IPS-11a (cell line): ENCODE results near the gene FGF9.

Experiments
- H3K4me3 ChIP-seq: one replicate; pipeline ENCODE4 v1.5.1; 2013; ENCODE audit warnings: low read depth, low read length, control low read depth

Gene FGF9

GRCh38 chr13:21752501-21752900 lies 81.6 kb downstream of the FGF9 start:
- H3K4me3 ChIP-seq, result no peak overlapping the region

- no peak overlapping the region for H3K4me3 ChIP-seq
Observed at GRCh38 chr13:21753117-21753729, 82.3 kb downstream of the FGF9 start.
